HepG2 (cell line): Measurements from ENCODE around the gene NTMT1. TPM values are rescaled to one million over a fixed set of nuclear protein-coding genes. Genes with fewer than 3 reads are reported as not detected.

Source experiments
- ATAD3A ChIP-seq: sonication (generic); formaldehyde crosslinking; IDR thresholded peaks from 2 replicates; pipeline ENCODE4 v1.4.0; 2020; ENCODE audit warnings: missing genetic modification reagents
- FLYWCH1 ChIP-seq: sonication (generic); formaldehyde crosslinking; IDR thresholded peaks from 2 replicates; pipeline ENCODE4 v1.8.1; 2023; ENCODE audit warnings: mild to moderate bottlenecking, missing genetic modification reagents
- GATAD2A ChIP-seq: IDR thresholded peaks from 2 replicates; pipeline ENCODE4 v1.6.1; 2016
- HIVEP1 ChIP-seq: sonication (generic); formaldehyde crosslinking; IDR thresholded peaks from 2 replicates; pipeline ENCODE4 v1.4.0; 2020; ENCODE audit warnings: mild to moderate bottlenecking, missing genetic modification reagents
- IKZF4 ChIP-seq: sonication (generic); formaldehyde crosslinking; IDR thresholded peaks from 2 replicates; pipeline ENCODE4 v1.5.1; 2020; ENCODE audit warnings: borderline replicate concordance, mild to moderate bottlenecking, low read depth, missing genetic modification reagents; ENCODE audit errors: not compliant biosample characterization
- JUNB ChIP-seq: sonication (generic); formaldehyde crosslinking; IDR thresholded peaks from 2 replicates; pipeline ENCODE4 v1.8.0; 2022; ENCODE audit warnings: missing genetic modification reagents, mild to moderate bottlenecking, borderline replicate concordance
- JUND ChIP-seq: sonication (generic); formaldehyde crosslinking; IDR thresholded peaks from 2 replicates; pipeline ENCODE4 v1.8.0; 2022; ENCODE audit warnings: mild to moderate bottlenecking, missing genetic modification reagents
- MTA3 ChIP-seq: sonication (generic); formaldehyde crosslinking; IDR thresholded peaks from 2 replicates; pipeline ENCODE4 v1.4.0; 2020; ENCODE audit warnings: missing genetic modification reagents
- NAIF1 ChIP-seq: sonication (generic); formaldehyde crosslinking; IDR thresholded peaks from 2 replicates; pipeline ENCODE4 v1.5.0; 2020; ENCODE audit warnings: mild to moderate bottlenecking, missing genetic modification reagents, borderline replicate concordance
- NR2F2 ChIP-seq: IDR thresholded peaks from 2 replicates; pipeline ENCODE4 v1.6.1; 2012; ENCODE audit warnings: low read depth, inconsistent platforms, borderline replicate concordance
- PREB ChIP-seq: sonication (generic); formaldehyde crosslinking; IDR thresholded peaks from 2 replicates; pipeline ENCODE4 v1.4.0; 2020; ENCODE audit warnings: missing genetic modification reagents
- SALL1 ChIP-seq: sonication (generic); formaldehyde crosslinking; IDR thresholded peaks from 2 replicates; pipeline ENCODE4 v1.8.0; 2022; ENCODE audit warnings: mild to moderate bottlenecking, missing genetic modification reagents
- SNAPC5 ChIP-seq: sonication (generic); formaldehyde crosslinking; IDR thresholded peaks from 2 replicates; pipeline ENCODE4 v1.8.1; 2023; ENCODE audit warnings: mild to moderate bottlenecking, missing genetic modification reagents, borderline replicate concordance
- SRSF4 ChIP-seq: fragments of 200-400 bp; formaldehyde crosslinking; IDR thresholded peaks from one replicate; pipeline ENCODE4 v1.6.1; 2018; ENCODE audit warnings: mild to moderate bottlenecking, low read depth, low read length, moderate library complexity; ENCODE audit not compliant: poor library complexity, severe bottlenecking
- TFE3 ChIP-seq: IDR thresholded peaks from 2 replicates; pipeline ENCODE4 v1.6.1; 2016
- TRAFD1 ChIP-seq: sonication (generic); formaldehyde crosslinking; IDR thresholded peaks from 2 replicates; pipeline ENCODE4 v1.5.1; 2020; ENCODE audit warnings: missing genetic modification reagents, mild to moderate bottlenecking, borderline replicate concordance
- ZHX1 ChIP-seq: sonication (generic); formaldehyde crosslinking; IDR thresholded peaks from 2 replicates; pipeline ENCODE4 v1.8.1; 2022; ENCODE audit warnings: low read depth, mild to moderate bottlenecking, missing genetic modification reagents
- ZNF143 ChIP-seq: sonication (generic); formaldehyde crosslinking; IDR thresholded peaks from 2 replicates; pipeline ENCODE4 v1.4.0; 2020; ENCODE audit warnings: missing genetic modification reagents
- ZNF512 ChIP-seq: sonication (generic); formaldehyde crosslinking; IDR thresholded peaks from 2 replicates; pipeline ENCODE4 v1.4.0; 2020; ENCODE audit warnings: mild to moderate bottlenecking, missing genetic modification reagents
- ZNF569 ChIP-seq: sonication (generic); formaldehyde crosslinking; IDR thresholded peaks from 2 replicates; pipeline ENCODE4 v1.5.0; 2020; ENCODE audit warnings: mild to moderate bottlenecking, missing genetic modification reagents, moderate library complexity, borderline replicate concordance
- polyA plus RNA-seq, 8 experiments: library from polyadenylated mRNA; depleted of rRNA in 3 of 8; stranded (reverse) in 7 of 8; unstranded in 1 of 8; fragments of >200 nt; fragmentation: Illumina TruSeq in 4 of 8; extraction: Trizol in 4 of 8; gene quantifications; 2 replicates each; pipeline versions ENCODE4 v1.2.1 to v1.2.3, GENCODE V29; 2011 to 2016; ENCODE audit warnings: low read depth in 4 of 8, missing spikeins in 1 of 8, mixed read lengths in 1 of 8; ENCODE audit not compliant: insufficient read depth in 1 of 8
- total RNA-seq, 5 experiments: library from RNA; depleted of rRNA; stranded (reverse); fragments of >200 nt; fragmentation: Illumina TruSeq; extraction: Trizol; gene quantifications; 2 replicates each; pipeline ENCODE4 v1.2.3, GENCODE V29; 2016; ENCODE audit warnings: low read depth in 1 of 5

NTMT1 gene
- total and polyA plus RNA-seq, 2 of the 13 experiments (the other 11 are each of a cell fraction or from before 2014, with no cell fraction given), result 49.1 to 53.8 TPM

- TF ChIP-seq TRAFD1 (CRISPR knock-in tag) (no peak), GATAD2A (CRISPR knock-in tag) (peak; percentile 41; the same call in 1 of the 2 replicates), ZNF569 (CRISPR knock-in tag) (0 out of 2 replicates have a peak, but pooled peaks have one; percentile 32), ZNF143 (CRISPR knock-in tag) (0 out of 2 replicates have a peak, but pooled peaks have one; percentile 56), ZHX1 (no peak; the same call in 1 of the 2 replicates), JUNB (CRISPR knock-in tag) (no peak), JUND (CRISPR knock-in tag) (no peak; the same call in 1 of the 2 replicates), IKZF4 (CRISPR knock-in tag) (no peak), FLYWCH1 (CRISPR knock-in tag) (peak; percentile 45; the same call in 1 of the 2 replicates), SNAPC5 (CRISPR knock-in tag) (no peak), PREB (CRISPR knock-in tag) (no peak), ATAD3A (no peak), MTA3 (no peak), SALL1 (CRISPR knock-in tag) (peak; percentile 80), TFE3 (CRISPR knock-in tag) (peak; percentile 72), SRSF4 (no peak), ZNF512 (CRISPR knock-in tag) (no peak), HIVEP1 (CRISPR knock-in tag) (peak; percentile 99), NR2F2 (peak; percentile 74; the same call in 1 of the 2 replicates), NAIF1 (CRISPR knock-in tag) (peak; percentile 56; the same call in 1 of the 2 replicates)
Observed at GRCh38 chr9:129597355-129598088, 28.4 kb upstream of the NTMT1 start (continued).
